ENCODE measurements around the gene HTRA1. TPM values are rescaled to one million over a fixed set of nuclear protein-coding genes. Genes with fewer than 3 reads are reported as not detected.

Gene HTRA1
- total RNA-seq, 1 experiment from 2014 or later: 0.70 TPM

DNA sequence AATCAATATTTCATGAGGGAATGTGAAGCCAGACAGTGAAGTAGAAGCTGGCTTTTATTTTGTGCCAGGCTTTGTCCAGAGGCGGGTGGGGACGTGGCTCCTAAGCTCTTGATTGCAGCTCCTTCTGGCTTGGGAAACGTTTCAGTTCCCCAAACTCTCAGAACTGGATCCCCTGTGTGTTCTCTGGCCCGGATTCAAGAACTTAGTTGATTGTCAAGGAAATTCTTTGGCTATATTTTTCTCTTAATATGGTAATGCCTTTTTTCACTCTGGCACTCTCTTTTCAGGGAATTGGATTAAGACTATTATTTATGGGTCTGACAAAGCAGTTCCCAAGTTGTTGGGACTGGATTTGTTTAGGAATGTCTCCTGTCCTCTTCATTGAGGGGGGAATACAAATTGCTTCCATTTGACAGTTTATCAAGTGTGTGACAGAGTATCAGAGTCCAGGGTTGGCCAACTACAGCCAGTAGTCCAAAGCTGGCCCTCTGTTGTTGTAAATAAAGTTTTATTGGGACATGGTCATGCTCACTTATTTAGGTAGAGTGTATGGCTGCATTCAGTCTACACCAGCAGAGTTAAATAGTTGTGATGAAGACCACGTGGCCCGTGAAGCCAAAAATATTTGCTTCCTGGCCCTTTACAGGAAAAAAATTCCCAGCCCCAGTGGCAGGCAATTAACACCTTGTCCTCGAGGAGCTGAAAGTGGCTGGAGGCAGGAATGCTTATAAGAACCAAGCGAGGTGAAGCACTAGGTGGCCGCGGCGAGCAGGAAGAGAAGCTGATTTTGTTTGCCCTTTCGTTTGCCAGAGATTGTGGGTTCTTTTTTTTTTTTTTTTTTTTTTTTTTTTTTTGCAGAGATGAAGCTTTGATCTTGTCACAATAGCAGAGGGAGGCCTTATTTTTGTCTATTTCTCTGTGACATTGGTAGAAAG is 34.3 kb downstream of the HTRA1 start:
- Mint-ChIP-seq H3K36me3 (ENCODE audit: insufficient read depth, unreplicated experiment) (no peaks in the 10 kb centered on the region), H3K4me1 (ENCODE audit: low read depth, unreplicated experiment) (no peaks in the 10 kb centered on the region), H3K4me3 (ENCODE audit: unreplicated experiment) (no peak overlapping the region), H3K27ac (ENCODE audit: unreplicated experiment) (no peak overlapping the region), H3K9me3 (ENCODE audit: unreplicated experiment) (no peaks in the 10 kb centered on the region), H3K27me3 (ENCODE audit: insufficient read depth, unreplicated experiment) (peaks cover 2% of the 10 kb centered on the region)
- BruUV-seq (replicated peaks): no TSS peak
- Histone ChIP-seq H3K4me3 (ENCODE audit: low read depth, low read length) (no peak overlapping the region), H3K4me1 (no peaks in the 10 kb centered on the region), H3K9me3 (no peaks in the 10 kb centered on the region), H3K36me3 (ENCODE audit: control insufficient read depth, insufficient read depth, low read length) (no peaks in the 10 kb centered on the region), H3K27me3 (replicated peaks; ENCODE audit: control insufficient read depth, insufficient read depth, low read length) (no peaks in the 10 kb centered on the region)
- ChIA-PET CTCF (interaction anchor here (0.6 to 1.7 kb wide), 3 partner anchors 52 to 155 kb away, joined by 4 to 6 read pairs (median 6); no protein-coding TSS in a partner anchor), POLR2A (no interaction called here)
- TF ChIP-seq, protein P1, sequence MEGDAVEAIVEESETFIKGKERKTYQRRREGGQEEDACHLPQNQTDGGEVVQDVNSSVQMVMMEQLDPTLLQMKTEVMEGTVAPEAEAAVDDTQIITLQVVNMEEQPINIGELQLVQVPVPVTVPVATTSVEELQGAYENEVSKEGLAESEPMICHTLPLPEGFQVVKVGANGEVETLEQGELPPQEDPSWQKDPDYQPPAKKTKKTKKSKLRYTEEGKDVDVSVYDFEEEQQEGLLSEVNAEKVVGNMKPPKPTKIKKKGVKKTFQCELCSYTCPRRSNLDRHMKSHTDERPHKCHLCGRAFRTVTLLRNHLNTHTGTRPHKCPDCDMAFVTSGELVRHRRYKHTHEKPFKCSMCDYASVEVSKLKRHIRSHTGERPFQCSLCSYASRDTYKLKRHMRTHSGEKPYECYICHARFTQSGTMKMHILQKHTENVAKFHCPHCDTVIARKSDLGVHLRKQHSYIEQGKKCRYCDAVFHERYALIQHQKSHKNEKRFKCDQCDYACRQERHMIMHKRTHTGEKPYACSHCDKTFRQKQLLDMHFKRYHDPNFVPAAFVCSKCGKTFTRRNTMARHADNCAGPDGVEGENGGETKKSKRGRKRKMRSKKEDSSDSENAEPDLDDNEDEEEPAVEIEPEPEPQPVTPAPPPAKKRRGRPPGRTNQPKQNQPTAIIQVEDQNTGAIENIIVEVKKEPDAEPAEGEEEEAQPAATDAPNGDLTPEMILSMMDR (IDR thresholded peaks at IDR 0.05; ENCODE audit: insufficient read depth in 1 of 2, low read depth in 1 of 2, low read length in 1 of 2, severe bottlenecking in 1 of 2, unreplicated experiment in 1 of 2): peak in 1 of 2 experiments; percentile 21
- intact Hi-C loops (cut with micrococcal nuclease; ENCODE audit: unreplicated experiment): no loop called here
- DNase-seq: peak in 1 of 2 experiments; percentile 31

- Mint-ChIP-seq H3K27ac (ENCODE audit: unreplicated experiment) (no peak overlapping the region), H3K9me3 (ENCODE audit: unreplicated experiment) (no peaks in the 10 kb centered on the region), H3K27me3 (ENCODE audit: insufficient read depth, unreplicated experiment) (peaks cover 2% of the 10 kb centered on the region), H3K4me3 (ENCODE audit: unreplicated experiment) (no peak overlapping the region), H3K4me1 (ENCODE audit: low read depth, unreplicated experiment) (no peaks in the 10 kb centered on the region), H3K36me3 (ENCODE audit: insufficient read depth, unreplicated experiment) (no peaks in the 10 kb centered on the region)
- ChIA-PET POLR2A (no interaction called here), CTCF (no interaction called here)
- BruUV-seq (replicated peaks): no TSS peak
- Histone ChIP-seq H3K27me3 (replicated peaks; ENCODE audit: control insufficient read depth, insufficient read depth, low read length) (no peaks in the 10 kb centered on the region), H3K4me1 (no peaks in the 10 kb centered on the region), H3K9me3 (no peaks in the 10 kb centered on the region), H3K4me3 (ENCODE audit: low read depth, low read length) (no peak overlapping the region), H3K36me3 (ENCODE audit: control insufficient read depth, insufficient read depth, low read length) (no peaks in the 10 kb centered on the region)
- intact Hi-C loops (cut with micrococcal nuclease; ENCODE audit: unreplicated experiment): no loop called here
- TF ChIP-seq, protein P1 (IDR thresholded peaks at IDR 0.05; ENCODE audit: insufficient read depth in 1 of 2, low read depth in 1 of 2, low read length in 1 of 2, severe bottlenecking in 1 of 2, unreplicated experiment in 1 of 2): no peak
- DNase-seq: no peak
These were observed 35.9 kb downstream of the HTRA1 start for GRCh38 chr10:122497241-122497640.

- H3K4me3 Mint-ChIP-seq (ENCODE audit: unreplicated experiment): no peak overlapping the region
- Histone ChIP-seq H3K36me3 (ENCODE audit: control insufficient read depth, insufficient read depth, low read length) (no peaks in the 10 kb centered on the region), H3K27me3 (replicated peaks; ENCODE audit: control insufficient read depth, insufficient read depth, low read length) (no peaks in the 10 kb centered on the region), H3K4me3 (ENCODE audit: low read depth, low read length) (no peak overlapping the region), H3K4me1 (no peaks in the 10 kb centered on the region), H3K9me3 (no peaks in the 10 kb centered on the region)
- no peaks in the 10 kb centered on the region for H3K4me1 Mint-ChIP-seq (ENCODE audit: low read depth, unreplicated experiment)
- CTCF ChIA-PET: no interaction called here
- H3K27me3 Mint-ChIP-seq (ENCODE audit: insufficient read depth, unreplicated experiment): peaks cover 2% of the 10 kb centered on the region
- no peak for DNase-seq
- H3K9me3 Mint-ChIP-seq (ENCODE audit: unreplicated experiment): no peaks in the 10 kb centered on the region
- intact Hi-C loops (cut with micrococcal nuclease; ENCODE audit: unreplicated experiment): no loop called here
- POLR2A ChIA-PET: no interaction called here
- no TSS peak for BruUV-seq (replicated peaks)
- no peaks in the 10 kb centered on the region for H3K36me3 Mint-ChIP-seq (ENCODE audit: insufficient read depth, unreplicated experiment)
- TF ChIP-seq, protein P1 (IDR thresholded peaks at IDR 0.05; ENCODE audit: insufficient read depth in 1 of 2, low read depth in 1 of 2, low read length in 1 of 2, severe bottlenecking in 1 of 2, unreplicated experiment in 1 of 2): no peak
- H3K27ac Mint-ChIP-seq (ENCODE audit: unreplicated experiment): no peak overlapping the region
These were observed 37.2 kb downstream of the HTRA1 start for GRCh38 chr10:122498521-122498920.
